Measurements from ENCODE around the gene DIP2A.
A peak's percentile ranks its signal among the peaks of the same experiment; 100 is the strongest.

Gene DIP2A

GRCh38 chr21:46581780-46582307 is 123.2 kb downstream of the DIP2A start:
- DNase-seq (ENCODE audit: extremely low read depth in 1 of 2, low read depth in 1 of 2) = no peak

DNA sequence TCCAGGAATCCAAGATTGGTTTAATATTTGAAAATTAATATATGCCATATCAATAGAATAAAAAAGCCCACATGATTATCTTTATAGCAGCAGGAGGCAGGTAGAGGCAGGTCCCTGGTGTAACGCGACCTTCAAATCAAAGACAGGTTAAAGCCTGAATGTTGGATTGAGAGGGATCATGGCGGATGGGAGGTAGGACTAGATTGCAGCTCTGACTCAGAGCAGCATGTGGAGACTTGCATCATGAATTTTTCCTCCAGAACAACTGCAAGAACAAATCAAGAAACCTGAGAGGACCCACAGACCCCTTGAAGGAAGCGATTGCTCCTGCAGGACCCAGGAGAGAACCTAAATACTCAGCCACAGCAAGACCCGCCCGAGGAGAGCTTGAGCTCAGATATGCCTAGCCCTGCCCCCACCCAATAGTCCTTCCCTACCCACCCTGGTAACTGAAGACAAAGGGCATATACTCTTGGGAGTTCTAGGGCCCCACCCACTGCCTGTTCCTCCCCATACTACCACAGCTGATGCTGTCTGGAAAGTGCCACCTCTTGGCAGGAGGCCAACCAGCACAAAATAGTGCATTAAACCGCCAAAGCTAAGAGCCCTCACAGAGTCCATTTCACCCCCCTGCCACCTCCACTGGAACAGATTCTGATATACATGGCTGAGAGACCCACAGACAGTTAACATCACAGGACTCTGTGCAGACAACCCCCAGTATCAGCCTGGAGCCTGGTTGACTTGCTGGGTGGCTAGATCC is 126.7 kb downstream of the DIP2A start:
- DNase-seq (ENCODE audit: extremely low read depth in 1 of 2, low read depth in 1 of 2) = no peak

DNA sequence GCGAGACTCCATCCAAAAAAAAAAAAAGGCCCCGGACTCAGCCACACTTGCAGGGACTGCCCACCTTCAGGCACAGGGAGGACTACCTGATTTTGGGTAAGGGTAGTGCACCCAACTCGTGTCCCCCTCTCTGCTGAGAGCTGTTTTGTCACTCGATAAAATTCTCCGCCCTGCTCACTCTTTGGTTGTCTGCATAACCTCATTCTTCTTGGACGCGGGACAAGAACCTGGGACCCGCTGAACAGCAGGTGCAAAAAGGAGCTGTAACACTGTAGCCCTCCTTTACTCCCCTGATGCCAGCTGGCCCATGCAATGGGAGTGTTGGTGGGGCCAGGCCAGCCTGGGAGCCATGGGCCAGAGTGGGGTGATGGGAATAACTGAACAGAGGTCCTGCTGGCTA is 135.6 kb downstream of the DIP2A start:
- DNase-seq (ENCODE audit: extremely low read depth in 1 of 2, low read depth in 1 of 2) = no peak

GRCh38 chr21:46596201-46596600 is 137.5 kb downstream of the DIP2A start:
- DNase-seq (ENCODE audit: extremely low read depth in 1 of 2, low read depth in 1 of 2) = no peak

- DNase-seq (ENCODE audit: extremely low read depth in 1 of 2, low read depth in 1 of 2) = no peak
These were observed 138.3 kb downstream of the DIP2A start for GRCh38 chr21:46597031-46597430.

GRCh38 chr21:46597896-46598343 is 139.2 kb downstream of the DIP2A start:
- no peak for DNase-seq (ENCODE audit: extremely low read depth in 1 of 2, low read depth in 1 of 2)

DNA sequence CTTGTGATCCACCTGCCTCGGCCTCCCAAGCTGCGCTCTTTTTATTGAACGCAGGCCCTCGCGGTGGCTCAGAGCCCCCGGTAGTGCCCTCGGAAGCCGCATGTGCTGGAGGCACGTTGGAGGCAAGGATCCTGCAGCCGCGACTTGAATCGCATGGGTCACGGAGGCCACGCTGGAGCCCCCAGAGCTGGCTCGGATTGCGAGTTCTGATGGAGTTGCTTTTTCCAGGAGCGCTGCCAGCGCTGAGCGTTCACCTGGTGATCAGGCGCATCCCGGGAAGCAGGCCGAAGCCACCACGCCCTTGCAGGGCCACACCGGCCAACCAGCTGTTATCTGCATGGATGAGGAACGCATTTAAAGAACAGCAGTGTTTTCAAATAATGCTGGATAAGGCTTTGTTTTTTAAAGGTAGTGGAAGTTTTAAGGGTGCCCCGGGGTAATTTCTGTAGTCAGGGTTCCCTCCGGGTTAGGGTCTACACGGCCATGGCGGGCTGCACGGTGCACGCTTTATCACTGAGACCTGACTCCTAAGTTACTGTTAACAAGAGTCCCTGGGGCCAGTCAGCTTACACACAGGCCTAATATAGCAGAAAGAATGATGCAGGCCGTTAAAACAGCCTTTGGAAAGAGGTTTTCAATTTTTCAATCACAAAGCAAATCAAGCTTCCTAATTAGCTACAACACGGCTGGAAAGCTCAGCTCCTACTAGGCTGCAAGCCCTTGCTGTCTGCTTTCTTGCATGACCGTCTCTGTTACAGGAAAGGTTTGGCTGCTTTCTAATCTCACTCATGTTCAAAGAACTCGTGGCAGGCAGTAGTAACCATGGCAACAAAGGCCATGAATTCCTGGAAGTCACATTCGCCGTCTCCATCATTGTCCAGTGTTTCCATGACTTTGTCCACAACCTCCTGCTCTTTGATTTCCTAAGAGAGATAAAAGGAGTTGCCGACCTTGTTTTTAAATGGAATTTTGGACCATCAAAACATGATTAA is 140.2 kb downstream of the DIP2A start:
- DNase-seq (ENCODE audit: extremely low read depth in 1 of 2, low read depth in 1 of 2) = no peak

DNA sequence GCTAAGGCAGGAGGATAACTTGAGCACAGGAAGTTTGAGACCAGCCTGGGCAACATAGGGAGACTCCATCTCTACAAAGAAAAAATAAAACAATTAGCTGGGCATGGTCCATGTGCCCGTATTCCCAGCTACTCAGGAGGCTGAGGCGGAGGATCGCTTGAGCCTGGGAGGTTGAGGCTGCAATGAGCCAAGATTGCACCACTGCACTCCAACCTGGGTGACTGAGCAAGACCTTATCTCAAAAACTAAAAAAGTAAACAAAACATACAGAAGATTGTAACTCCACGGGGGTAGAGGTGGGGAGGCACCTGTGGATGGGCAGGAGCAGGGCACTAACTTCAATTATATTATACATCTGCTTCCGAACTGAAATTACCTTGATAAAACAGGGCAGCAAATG is 141.6 kb downstream of the DIP2A start:
- DNase-seq (ENCODE audit: extremely low read depth in 1 of 2, low read depth in 1 of 2) = no peak

DNA sequence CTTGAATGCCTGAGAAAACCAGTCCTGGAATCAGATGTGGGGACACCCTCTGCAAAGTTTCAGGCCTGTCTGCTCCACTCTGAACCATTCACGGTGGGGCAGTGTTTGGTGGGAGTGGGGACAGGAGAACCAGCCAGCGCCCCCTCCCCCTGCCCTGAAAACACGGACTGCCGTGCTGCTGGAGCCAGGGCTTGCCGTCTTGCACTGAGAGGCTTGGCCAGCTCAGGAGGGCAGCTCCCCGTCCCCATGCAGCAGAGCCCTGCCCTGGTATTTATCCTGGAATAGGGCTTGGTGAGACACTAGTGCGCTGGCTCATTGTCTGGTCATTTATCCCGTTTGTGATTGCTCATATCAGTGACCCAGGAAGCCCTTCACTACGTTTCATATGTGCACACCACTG is 142.3 kb downstream of the DIP2A start:
- DNase-seq (ENCODE audit: extremely low read depth in 1 of 2, low read depth in 1 of 2) = no peak

- DNase-seq (ENCODE audit: extremely low read depth in 1 of 2, low read depth in 1 of 2) = no peak
These were observed 144.5 kb downstream of the DIP2A start for GRCh38 chr21:46603228-46603627.

DNA sequence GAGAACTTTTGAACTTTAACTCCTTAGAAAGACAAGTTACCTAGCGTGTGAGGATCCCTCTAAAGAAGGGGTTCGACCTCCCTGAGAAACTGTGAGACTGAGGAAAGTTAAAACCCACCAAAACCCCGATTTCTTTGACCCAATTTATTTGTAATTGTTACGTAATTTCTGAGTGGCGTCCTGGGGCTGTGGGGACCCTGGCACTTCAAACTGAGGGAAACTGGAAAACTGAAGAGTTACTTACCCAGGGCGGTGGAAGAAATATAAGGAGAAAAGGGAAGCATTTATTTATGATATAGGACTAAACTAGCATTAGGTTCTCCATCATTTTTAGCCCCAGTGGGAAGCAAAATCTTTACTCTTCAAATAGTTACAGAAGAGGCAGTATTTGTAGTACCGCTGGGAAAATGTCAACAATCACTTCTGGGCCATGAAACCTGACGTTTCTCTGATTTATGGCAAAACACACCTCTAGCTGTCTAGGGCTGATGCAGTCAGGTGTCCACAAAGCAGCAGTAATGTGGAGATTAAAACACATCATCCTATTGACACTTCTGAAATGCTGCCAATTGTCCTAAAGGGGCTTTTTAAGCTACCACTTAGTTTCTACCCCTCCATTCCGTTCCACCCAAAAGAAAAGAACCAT is 145.8 kb downstream of the DIP2A start:
- DNase-seq (ENCODE audit: extremely low read depth in 1 of 2, low read depth in 1 of 2) = no peak

DNA sequence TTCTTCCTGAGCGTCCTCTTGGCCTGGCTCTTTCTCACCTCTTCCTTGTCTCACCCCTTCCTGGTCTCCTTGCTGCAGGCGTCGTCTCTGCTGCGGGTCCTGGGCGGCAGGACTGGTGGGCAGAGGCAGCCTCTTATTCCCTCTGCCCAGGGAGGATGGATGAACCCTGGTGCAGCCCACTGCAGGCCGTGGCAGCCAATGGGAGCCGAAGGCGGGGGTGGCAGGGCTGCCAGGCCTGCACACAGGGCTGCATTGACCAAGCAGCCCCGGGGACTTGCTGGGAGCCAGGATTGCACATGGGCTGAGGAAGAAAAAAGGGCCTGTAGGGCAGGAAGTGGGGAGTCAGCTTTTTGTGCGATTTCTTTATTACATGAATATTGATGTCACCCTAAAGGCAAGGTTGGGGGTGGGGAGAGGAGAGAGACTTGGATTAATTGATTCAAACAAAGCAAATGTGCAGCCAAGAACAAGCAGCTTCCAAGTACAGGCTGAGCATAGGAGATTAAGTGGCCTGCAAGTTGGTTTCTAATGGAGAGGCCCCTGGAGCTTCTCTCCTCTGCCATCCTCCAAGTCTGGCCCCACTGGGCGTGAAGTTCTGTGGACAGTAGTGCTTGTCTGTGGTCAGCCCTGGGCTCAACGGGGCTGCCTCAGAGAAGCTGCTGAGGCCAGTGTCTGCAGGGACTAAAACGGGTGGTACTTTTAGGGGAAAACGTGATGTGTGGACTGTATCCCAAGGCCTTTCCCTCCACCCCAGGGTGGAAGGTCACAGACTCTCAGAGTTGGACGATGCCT is 146.5 kb downstream of the DIP2A start, which contains the start of gene S100B:
TSS of gene S100B (minus strand) at position 108 of the 792 bp plus-strand sequence. CDS start 2,667 bp downstream, outside the sequence.
- no peak for DNase-seq (ENCODE audit: extremely low read depth in 1 of 2, low read depth in 1 of 2)

GRCh38 chr21:46605767-46606426 is 147.2 kb downstream of the DIP2A start:
- DNase-seq (ENCODE audit: extremely low read depth in 1 of 2, low read depth in 1 of 2) = peak in 1 of 2 donors; percentile 25

- no peak for DNase-seq (ENCODE audit: extremely low read depth in 1 of 2, low read depth in 1 of 2)
These were observed 147.7 kb downstream of the DIP2A start for GRCh38 chr21:46606427-46606813.

- no peak for DNase-seq (ENCODE audit: extremely low read depth in 1 of 2, low read depth in 1 of 2)
These were observed 148.9 kb downstream of the DIP2A start for GRCh38 chr21:46607636-46608035.

DNA sequence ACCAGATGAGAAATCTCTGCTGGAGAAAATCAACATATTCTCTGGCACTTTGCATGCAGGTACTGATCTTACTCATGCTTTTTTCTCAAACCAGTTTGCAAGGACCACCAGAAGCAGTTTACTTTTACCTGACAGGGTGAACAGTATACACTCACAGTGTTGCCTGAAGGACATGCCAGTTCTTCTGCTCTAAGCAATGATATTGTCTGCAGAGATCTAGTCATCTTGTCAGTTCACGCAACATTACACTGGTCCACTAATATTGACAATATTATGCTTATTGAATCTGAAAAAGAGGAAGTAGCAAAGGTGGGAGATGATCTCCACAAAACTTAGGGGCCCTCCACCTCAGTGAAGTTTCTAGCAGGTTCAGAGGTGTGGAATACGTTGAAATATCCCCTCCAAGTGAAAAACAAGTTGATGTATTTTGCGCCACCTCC is 150.0 kb downstream of the DIP2A start:
- no peak for DNase-seq (ENCODE audit: extremely low read depth in 1 of 2, low read depth in 1 of 2)

- no peak for DNase-seq (ENCODE audit: extremely low read depth in 1 of 2, low read depth in 1 of 2)
These were observed 151.5 kb downstream of the DIP2A start for GRCh38 chr21:46610018-46610701.

DNA sequence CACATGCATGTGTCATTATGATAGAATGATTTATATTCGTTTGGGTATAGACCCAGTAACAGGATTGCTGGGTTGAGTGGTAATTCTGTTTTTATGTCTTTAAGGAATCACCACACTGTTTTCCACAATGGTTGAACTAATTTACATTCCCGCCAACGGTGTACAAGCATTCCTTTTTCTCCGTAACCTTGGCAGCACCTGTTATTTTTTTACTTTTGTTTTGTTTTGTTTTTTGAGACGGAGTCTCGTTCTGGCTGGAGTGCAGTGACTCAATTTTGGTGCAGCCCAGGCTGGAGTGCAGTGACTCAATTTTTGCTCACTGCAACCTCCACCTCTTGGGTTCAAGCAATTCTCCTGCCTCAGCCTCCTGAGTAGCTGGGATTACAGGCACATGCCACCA is 154.7 kb downstream of the DIP2A start:
- no peak for DNase-seq (ENCODE audit: extremely low read depth in 1 of 2, low read depth in 1 of 2)

DNA sequence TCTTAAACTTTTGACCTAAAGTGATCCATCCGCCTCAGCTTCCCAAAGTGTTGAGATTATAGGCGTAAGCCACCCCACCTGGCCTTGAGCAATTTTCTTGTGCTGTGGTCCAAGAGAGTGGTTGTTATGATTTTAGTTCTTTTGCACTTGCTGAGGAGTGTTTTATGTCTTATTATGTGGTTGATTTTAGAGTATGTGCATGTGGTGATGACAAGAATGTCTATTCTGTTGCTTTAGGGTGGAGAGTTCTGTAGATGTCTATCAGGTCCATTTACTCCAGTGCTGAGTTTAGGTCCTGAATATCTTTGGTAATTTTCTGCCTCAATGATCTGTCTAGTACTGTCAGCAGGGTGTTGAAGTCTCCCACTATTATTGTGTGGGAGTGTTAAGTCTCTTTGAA is 157.4 kb downstream of the DIP2A start:
- no peak for DNase-seq (ENCODE audit: extremely low read depth in 1 of 2, low read depth in 1 of 2)
